ELR (cell line): ENCODE data around the gene DPAGT1.
"Not testable (repeated sequence)": the region's sequence is repeated elsewhere in the genome, so short reads cannot be mapped to it uniquely, and the experiment has no call there.

Experiments
- DNase-seq: peaks from one replicate; pipeline ENCODE4 v3.0.0-alpha.2; 2015; ENCODE audit warnings: low read depth

The DPAGT1 gene

GRCh38 chr11:119115484-119116234, 14.0 kb upstream of the DPAGT1 start:
- DNase-seq = no peak

GRCh38 chr11:119114351-119114750, 12.7 kb upstream of the DPAGT1 start:
- no peak for DNase-seq

DNA sequence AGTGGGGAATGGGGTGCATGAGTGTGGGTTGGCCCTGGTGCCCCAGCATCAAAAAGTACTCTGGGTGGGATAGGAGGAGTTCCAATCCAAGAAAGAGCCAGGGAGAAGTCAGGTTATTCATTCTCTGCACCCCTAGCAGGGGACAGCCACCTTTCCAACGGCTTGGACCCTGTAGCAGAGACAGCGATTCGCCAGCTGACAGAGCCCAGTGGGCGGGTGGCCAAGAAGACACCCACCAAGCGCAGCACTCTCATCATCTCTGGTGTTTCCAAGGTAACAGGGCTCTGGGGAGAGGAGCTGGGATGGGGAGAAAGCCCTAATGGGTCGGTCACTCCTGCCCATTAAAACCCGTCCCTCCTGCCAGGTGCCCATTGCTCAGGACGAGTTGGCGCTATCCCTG, 12.1 kb upstream of the DPAGT1 start:
- no peak for DNase-seq

- DNase-seq = no peak
These were observed 10.8 kb upstream of the DPAGT1 start for GRCh38 chr11:119112314-119113020.

DNA sequence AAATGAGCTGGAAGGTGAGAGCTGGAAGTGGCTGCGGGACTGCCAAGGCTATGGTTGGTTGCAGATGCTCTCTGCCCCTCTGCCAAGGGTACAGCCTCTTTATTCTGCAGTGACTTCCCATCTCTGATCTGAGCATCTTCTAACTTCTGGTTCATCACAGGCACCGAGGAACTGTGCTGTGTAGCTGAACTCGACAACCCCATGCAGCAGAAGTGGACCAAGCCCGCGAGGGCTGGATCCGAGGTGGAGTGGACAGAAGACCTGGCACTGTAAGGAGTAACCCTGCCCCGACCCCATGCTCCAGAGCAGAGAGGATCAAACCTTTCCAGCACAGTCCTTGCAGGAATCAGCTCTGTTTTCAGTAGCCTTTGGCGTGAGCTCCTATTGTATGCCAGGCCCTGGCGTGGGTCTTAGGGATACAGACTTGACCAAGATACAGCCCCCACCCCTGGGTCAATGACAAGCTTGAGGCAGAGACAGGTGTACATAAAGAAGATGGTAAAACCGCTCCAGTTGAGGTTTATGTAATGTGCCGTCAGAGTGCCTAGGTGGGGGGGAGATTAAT, 9.8 kb upstream of the DPAGT1 start:
- no peak for DNase-seq

DNA sequence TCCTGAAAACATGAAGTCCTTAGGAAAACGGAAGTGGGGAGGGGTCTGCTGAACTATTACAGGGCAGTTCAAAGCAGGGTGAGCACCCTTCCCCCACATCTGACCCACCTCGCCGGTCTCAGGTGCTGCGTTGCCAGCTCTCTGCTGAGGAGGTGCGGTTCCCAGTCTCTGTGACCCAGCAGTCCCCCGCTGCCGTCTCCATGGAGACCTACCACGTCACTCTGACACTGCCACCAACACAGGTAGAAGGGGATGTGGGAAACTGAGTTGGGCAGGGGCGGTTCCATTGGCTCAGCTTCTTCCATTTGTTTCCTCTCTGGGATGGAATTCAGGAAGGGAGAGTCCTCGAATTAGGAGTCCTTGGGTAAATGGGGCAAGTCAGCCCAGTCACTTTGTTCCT, 8.8 kb upstream of the DPAGT1 start:
- DNase-seq = no peak

DNA sequence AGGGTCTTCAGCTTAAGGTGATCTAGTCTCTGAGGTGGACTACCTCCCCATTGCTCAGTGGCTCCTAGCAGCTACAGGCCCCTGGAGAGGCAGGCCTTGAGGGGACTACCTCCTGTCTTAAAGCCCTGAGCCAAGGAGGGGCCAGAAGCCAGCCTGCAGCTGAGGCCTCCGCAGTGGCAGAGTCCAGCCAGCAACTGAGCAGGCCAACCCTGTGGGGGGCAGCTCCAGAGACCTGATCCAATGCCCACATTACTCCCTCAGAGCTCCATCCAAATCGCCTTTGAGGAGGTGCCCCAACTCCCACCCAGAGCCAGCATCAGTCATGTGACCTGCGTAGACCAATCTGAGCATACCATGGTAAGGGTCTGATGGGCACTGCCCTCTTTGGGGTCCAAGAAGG, 8.2 kb upstream of the DPAGT1 start:
- DNase-seq = no peak

- DNase-seq = no peak
These were observed 7.2 kb upstream of the DPAGT1 start for GRCh38 chr11:119108857-119109221.

- peak; percentile 60 for DNase-seq
These were observed 6.6 kb upstream of the DPAGT1 start for GRCh38 chr11:119108146-119108856.

- peak; percentile 22 for DNase-seq
These were observed 6.0 kb upstream of the DPAGT1 start for GRCh38 chr11:119107538-119108145.

- DNase-seq = peak; percentile 94
These were observed 5.2 kb upstream of the DPAGT1 start, which contains the start of gene C2CD2L for GRCh38 chr11:119106564-119107537. Gene C2CD2L, plus strand, starts transcription at chr11:119107344. Its CDS starts 398 bp downstream, at chr11:119107742.

GRCh38 chr11:119103793-119104192, 2.1 kb upstream of the DPAGT1 start:
- DNase-seq = no peak

DNA sequence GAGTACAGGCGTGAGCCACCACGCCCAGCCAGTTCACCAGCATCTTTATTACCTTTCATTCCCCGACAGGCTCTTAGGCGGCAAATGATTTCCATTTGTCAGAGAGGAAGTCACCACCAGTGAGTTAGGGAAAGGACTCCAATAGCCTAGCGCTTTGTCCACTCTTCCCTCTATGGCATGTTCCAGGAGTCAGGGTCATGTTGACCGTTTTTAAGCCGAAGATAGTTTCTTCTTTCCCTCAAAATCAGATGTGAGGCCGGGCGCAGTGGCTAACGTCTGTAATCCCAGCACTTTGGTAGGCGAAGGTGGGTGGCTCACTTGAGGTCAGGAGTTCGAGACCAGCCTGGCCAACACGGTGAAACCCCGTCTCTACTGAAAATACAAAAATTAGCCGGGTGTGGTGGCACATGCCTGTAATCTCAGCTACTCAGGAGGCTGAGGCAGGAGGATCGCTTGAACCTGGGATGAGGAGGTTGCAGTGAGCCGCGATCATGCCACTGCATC, 1.6 kb upstream of the DPAGT1 start:
- DNase-seq = not testable (repeated sequence)

DNA sequence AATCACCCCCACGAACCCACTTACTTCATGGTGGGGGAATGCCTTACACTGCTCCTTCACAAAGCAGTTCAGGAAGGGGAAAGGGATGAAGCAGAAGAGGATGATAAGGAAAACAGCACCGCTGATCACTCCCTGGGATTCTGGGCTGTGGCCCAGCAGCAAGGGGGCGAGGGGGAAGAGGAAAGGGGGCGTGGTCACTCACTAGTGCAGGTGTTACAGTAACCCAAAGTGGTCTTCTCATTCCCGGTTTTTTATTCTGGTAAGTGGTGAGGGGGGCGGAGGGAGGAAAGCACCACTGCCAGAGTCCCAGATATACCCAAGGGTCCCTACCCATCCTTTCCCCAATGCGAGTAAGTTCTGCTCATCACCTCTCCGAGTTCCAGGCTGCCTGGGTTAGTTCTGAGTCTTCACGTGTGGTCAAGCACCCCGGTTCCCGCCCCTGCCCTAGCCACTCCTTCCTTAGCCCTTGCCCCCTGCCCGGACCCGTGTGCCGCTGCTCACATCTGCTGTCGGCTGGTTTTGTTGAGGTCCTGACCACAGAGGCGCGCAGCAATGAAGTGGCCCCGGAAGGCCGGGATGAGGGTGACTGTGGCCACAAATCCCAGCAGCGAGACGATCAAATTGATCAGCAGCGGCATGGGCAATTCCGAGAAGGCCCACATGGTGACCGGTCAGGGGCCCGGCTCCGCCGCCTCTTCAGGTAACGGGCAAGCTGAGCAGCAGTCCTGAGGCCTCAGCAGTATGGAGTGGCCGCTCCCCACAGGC, 477 bp downstream of the DPAGT1 start:
- DNase-seq = peak; percentile 62

DNA sequence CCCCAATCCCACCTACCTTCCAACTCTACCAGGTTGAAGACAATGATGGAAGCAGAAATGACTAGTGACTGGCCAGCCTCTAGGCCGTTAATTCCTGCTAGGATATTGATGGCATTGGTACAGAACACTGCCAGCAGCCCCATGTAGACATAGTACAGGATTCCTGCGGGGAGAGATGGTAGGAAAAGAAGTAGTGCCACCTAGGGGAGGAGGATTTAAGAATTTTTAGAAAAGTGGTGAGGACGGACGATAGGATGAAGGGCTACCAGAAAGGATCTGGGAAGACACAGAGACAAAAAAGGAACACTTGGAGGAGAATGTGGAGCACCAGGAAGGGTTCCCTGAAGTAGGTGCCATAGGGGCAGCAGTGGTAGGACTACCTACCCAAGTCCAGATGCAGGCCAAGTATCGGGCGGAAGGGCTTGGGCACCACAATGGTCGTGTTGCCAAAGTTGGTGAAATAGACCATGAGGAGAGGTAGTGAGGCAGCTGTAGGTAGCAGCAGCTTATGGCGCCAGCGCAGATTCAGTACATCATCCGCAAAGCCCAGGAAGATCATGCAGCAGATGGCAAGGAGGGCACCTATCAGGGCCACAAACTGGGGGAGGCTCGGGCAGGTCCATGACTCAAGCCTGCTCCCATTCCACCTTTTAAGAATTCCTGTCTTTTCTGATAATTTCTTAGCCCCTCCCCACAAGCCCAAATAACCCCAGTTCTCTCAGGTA, 1.2 kb downstream of the DPAGT1 start:
- peak; percentile 65 for DNase-seq

GRCh38 chr11:119099711-119100110, 1.9 kb downstream of the DPAGT1 start:
- no peak for DNase-seq

- DNase-seq = peak; percentile 100
These were observed 6.4 kb downstream of the DPAGT1 start for GRCh38 chr11:119095066-119095880.

- peak; percentile 78 for DNase-seq
These were observed 6.9 kb downstream of the DPAGT1 start for GRCh38 chr11:119094816-119095065.
